ENCODE data around the gene SLC6A19. TPM values are rescaled to one million over a fixed set of nuclear protein-coding genes. Genes with fewer than 3 reads are reported as not detected.

Gene SLC6A19
- polyA plus RNA-seq, 1 donor, result 67.4 TPM

DNA sequence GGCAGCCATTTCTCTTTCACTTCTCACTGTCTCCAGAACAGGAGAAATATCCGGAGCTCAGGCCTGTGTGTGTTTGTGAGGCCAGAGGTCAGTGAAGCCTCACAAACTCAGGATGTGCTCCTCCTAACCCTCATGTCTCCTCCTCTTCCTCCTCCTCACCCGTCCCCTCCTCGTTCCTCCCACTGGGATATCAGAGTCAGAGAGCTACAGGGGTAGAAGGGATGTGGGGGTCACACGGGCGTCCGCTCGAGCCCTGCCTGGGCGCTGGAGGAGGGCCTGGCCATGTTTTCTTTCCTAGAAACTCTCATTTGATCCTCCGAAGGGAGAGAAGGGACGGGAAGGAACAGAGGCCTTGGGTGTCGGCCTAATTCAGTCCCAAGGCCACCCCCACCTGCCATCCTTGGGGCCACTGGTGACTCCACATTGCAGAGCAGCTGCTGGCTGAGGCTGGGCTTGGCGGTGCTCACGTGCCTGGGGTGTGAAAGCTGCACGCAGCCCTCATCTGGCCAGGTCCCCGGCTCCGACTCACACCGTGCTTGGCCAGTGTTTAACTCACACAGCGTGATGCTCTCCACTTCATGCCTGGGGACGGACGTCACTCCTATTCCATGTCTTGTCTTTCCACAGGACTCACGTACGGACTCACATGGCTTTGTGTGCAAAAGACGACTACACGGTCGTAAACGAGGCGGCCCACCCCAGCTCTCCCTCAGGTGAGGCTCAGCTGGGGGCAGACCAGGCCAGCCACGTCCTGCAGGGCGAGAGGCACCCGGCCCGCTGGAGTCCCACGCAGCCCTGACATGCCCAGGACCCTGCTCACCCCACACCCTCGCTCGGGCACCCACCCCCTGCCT, 22.6 kb upstream of the SLC6A19 start:
- no peak for DNase-seq

- no peak for DNase-seq
Observed at GRCh38 chr5:1179383-1179715, 22.0 kb upstream of the SLC6A19 start.

GRCh38 chr5:1180096-1180495, 21.3 kb upstream of the SLC6A19 start:
- DNase-seq, result no peak

GRCh38 chr5:1180841-1181271, 20.5 kb upstream of the SLC6A19 start:
- no peak for DNase-seq

DNA sequence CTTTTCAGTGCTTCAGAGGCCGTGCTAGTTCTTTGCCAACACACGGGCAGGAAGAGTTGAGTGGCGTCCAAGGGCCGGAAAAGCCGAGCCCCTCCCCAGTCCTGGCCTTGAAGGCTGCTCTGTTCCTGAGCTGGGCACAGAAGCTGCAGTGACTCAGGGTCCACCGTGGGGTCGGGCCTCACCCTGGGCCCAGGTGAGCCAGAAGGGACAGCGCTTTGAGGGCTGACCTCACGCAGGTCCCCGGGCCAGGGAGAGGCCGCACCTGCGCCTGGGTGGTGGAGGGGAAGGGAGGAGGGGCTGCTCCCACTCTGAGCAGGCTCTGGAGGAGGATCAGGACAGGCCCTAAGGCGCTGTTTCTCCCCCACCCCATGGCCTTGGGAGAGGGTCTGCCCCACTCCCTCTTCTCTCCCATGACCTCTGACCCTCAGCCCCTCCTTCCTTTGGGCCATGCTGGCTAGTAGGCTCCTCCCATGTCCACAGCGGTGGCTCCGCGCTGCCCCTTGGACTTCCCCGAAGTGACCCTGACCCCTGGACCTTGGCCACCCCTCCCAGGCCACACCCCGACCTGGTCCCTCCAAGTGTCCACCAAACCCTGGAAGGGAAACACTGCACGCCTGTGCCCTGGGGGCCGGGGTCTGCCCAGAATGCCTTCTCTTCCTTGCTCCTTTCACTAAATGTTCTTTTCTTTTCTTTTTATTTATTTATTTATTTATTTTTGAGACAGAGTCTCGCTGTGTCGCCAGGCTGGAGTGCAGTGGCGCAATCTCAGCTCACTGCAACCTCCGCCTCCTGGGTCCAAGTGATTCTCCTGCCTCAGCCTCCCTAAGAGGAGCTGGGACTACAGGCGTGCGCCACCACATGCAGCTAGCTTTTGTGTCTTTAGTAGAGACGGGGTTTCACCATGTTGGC, 19.7 kb upstream of the SLC6A19 start:
- DNase-seq, result no peak

GRCh38 chr5:1182360-1182632, 19.1 kb upstream of the SLC6A19 start:
- DNase-seq, result no peak

- DNase-seq, result no peak
Observed at GRCh38 chr5:1182633-1183423, 18.6 kb upstream of the SLC6A19 start.

DNA sequence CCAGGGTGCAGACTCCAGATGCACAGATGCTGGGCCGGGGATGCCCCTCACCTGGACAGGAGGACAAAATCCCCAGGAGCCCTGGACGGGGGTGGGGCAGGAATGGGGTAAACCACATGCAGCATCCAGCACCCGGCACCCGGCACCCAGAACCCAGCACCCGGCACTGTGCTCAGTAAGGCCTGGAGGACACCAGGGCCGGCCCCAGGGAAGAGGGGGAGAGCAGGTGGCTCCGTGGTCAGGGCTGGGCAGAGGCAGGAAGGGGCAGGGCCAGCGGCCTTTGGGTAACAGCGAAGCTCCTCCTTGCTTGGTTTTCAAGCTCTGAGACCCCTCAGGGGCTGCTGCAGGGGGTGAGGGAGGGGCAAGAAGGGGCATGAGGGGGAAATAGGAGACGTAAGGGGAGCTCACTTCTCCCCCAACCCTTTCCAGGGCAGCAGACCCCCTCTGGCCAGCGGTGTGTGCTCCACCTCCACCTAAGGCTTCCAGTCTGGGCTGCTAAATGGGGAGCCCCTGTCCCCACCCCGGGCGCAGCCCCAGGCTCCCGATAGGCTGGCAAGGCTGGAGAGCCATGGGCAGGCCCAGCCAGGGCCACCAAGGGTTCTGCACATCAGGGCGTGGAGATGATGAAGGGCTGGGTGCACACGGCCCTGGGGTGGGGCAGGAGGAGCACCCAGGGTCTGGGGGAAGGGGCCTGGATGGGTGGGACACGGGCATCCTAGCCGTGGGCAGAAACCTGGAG, 17.8 kb upstream of the SLC6A19 start:
- DNase-seq, result no peak

DNA sequence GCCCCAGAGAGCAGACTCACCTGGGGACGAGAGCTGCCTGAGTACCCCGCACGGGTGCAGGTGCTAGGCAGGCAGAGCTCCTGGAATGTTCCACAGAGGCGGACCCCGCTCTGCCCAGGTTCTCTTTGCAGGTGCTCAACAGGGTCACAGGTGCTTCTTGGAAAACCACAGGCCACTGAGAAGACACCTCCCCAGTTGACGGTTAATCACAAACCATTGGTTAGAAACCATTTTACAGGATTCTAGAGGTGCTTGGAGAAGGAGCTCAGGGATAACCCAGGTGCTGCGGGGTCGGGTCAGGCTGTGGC, 17.3 kb upstream of the SLC6A19 start:
- DNase-seq, result no peak

- no peak for DNase-seq
Observed at GRCh38 chr5:1184481-1184880, 16.9 kb upstream of the SLC6A19 start.

DNA sequence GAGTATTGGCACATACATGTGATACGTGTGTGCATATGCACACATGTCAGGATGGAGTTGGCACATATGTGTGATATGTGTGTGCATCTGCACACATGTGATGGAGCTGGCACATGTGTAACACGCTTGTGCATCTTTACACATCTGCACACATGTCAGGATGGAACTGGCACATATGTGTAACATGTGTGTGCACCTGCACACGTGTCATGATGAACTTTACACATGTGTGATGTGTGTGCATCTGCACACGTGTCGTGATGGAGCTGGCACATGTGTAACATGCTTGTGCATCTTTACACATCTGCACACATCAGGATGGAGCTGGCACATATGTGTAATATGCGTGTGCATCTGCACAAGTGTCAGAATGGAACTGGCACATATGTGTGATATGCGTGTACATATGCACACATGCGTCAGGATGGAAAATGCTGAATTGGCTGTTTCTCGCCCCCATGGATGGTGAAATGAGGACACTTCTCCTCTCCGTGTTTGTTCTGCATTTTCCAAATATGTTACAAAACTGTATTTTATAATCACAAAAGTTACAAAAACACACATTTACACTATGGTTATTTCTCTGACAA, 16.3 kb upstream of the SLC6A19 start:
- no peak for DNase-seq

DNA sequence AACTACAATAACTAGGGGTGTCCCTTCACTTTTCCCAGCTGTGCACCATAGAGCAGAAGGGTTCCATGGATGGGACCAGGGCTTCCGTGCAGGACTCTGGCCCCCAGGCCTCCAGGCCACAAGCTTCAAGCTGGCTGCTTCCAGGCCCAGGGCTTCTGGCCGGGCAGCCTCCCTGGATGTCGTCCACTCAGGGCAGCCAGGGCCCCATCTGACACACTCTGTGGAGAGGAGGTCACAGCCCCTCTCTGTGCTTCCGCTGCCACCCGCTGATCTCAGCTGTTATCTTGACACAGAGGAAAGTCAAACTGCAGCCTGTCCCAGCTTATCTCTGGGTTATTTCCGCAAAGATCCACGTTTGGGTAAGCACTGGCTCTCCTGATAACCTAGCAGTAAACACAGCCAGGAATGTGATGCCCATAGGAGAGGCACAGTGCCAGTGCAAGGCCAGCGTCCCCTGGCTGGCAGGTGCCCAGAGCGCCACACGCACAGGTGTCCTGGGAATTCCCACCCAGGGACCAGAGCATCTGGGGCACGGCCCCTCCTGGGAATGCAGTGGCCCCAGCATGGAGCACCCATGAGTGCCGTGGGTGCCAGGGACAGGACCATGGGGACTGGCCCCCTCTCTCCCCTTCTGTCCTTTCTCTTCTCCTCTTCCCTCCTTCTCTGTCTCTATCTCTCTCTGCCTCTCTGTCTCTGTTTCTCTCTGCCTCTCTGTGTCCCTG, 15.6 kb upstream of the SLC6A19 start:
- DNase-seq, result no peak

DNA sequence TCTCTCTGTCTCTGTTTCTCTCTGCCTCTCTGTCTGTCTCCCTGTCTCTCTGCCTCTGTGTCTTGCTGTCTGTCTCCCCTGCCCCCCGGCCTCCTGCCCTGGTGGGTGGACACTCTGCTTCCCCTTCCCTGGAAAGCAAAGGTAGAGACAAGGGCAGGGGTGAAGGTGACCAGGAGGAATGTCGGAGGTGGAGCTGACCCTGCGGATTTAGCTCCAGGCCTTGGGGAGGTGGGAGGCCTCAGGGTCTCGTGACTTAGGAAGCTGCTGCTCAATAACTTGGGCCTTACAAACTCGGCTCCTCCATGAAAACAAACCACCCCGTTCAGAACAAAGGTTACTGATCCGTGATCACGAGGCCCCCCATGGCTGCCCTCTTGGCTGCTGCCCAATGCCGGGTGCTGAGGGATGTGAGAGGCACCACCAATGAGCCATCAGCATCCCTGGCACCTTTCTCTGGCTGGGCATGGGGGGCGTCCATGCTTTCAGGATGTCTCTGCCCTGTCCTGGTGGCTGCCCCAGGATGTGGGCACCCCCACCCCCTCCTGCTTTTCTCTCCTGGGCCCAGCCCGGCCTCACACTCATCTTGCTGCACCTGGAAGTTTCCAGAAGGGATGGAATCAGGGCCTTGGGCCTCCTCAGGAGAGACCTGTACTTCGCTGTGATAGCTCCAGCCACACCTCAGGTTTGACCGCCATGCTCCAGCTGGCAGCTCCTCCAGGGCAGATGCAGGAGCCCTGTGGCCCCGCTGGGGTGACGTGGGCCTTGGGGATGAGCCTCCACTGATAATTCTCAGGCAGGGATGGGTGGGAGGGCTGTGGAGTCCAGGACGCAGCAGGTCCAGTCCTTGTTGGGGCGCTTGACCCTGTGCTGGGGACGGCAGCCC, 14.8 kb upstream of the SLC6A19 start:
- DNase-seq, result no peak

- DNase-seq, result no peak
Observed at GRCh38 chr5:1187234-1187949, 14.0 kb upstream of the SLC6A19 start.

DNA sequence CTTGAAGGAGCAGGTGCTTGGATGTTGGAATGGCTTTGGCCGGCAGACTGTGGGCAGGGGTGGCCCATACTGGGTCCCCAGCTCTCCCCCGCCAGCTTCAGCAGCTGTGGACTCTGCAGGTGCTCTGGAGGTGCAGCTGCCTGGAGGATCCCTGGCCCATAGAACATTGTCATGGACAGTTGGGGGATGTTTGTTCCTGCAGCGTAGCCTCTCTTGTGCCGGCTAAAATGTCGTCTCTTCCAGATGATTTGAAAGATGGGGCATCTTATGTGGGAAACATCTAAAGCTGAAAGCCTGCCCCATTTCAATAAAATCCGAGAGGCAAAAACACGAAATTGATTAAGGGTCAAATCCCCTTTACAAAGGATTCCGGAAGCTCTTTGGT, 13.5 kb upstream of the SLC6A19 start:
- DNase-seq, result no peak

DNA sequence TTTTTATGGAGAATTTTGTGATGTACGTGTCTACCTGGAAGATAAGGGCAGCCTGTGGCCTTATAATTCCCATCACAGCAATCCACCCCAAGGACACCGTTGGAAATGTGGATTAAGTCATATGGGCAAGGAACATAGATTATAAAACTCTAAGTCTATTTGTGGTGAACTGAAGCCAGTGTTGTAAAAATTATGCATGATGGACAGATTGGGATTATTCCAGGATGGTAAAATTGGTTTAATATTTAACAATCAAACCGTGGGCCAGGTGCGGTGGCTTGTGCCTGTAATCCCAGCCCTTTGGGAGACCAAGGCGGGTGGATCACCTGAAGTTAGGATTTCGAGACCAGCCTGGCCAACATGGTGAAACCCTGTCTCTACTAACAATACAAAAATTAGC, 12.9 kb upstream of the SLC6A19 start:
- no peak for DNase-seq

DNA sequence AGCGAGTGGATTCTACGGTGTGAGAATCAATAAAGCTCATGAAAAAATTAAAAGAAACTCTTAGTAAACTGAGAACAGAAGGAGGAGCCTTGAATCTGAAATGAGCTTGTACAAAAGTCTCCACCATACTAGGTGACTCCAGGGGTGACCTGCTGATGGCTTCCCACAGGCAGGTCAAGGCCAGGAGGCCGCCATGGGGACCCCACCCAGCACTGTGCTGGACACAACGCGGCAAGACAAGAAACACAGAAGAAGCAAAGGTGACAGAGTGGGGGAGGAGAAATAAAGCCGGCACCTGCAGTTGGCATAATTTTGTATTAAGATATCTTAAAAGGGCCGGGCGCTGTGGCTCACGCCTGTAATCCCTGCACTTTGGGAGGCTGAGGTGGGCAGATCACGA, 12.1 kb upstream of the SLC6A19 start:
- DNase-seq, result no peak

GRCh38 chr5:1190278-1190677, 11.1 kb upstream of the SLC6A19 start:
- DNase-seq, result no peak

GRCh38 chr5:1190837-1191239, 10.6 kb upstream of the SLC6A19 start:
- DNase-seq, result peak; percentile 70
